H1 (cell line): ENCODE results near the gene ARHGAP10. TPM values are rescaled to one million over a fixed set of nuclear protein-coding genes. Genes with fewer than 3 reads are reported as not detected.

Experiments
- CTCF ChIA-PET: fragments of 300-600 bp; sonication (Branson Sonifier 250); formaldehyde crosslinking; loops from one replicate; lab custom pipeline; 2021; ENCODE audit not compliant: partially characterized antibody; lab: Charles Lee
- POLR2A ChIA-PET: fragments of 300-600 bp; sonication (Branson Sonifier 250); formaldehyde crosslinking; loops from one replicate; lab custom pipeline; 2021; ENCODE audit warnings: inconsistent platforms; ENCODE audit not compliant: partially characterized antibody; lab: Charles Lee
- DNase-seq, 2 experiments: peaks; one replicate each; pipeline versions ENCODE4 v3.0.0 to v3.0.0-alpha.2; 2010 to 2022; ENCODE audit warnings: low spot score in 2 of 2, low read depth in 1 of 2, mixed read lengths in 1 of 2
- FAIRE-seq: peaks from 2 replicates; lab custom pipeline; 2011; peaks lifted over from hg19 to GRCh38; lab: Jason Lieb, UNC
- H2AFZ ChIP-seq: 2 replicates; pipeline ENCODE4 v1.8.1; 2012; ENCODE audit warnings: low read length, inconsistent platforms
- H2AK5ac ChIP-seq: 2 replicates; pipeline ENCODE4 v1.6.1; 2013; ENCODE audit warnings: low read depth, low read length
- H2BK120ac ChIP-seq: replicated peaks from 2 replicates; pipeline ENCODE3; 2013; ENCODE audit warnings: low read depth, low read length, inconsistent platforms
- H2BK12ac ChIP-seq: 2 replicates; pipeline ENCODE4 v1.6.1; 2013; ENCODE audit warnings: low read depth, low read length
- H2BK15ac ChIP-seq: 2 replicates; pipeline ENCODE4 v1.6.1; 2013; ENCODE audit warnings: low read length
- H2BK20ac ChIP-seq: 2 replicates; pipeline ENCODE4 v1.6.1; 2013; ENCODE audit warnings: low read length
- H2BK5ac ChIP-seq: 2 replicates; pipeline ENCODE4 v1.6.1; 2013; ENCODE audit warnings: low read depth, low read length
- H3K14ac ChIP-seq: 2 replicates; pipeline ENCODE4 v1.6.1; 2013; ENCODE audit warnings: inconsistent platforms; ENCODE audit not compliant: insufficient read length
- H3K18ac ChIP-seq: 2 replicates; pipeline ENCODE4 v1.6.1; 2013; ENCODE audit warnings: low read length; ENCODE audit errors: extremely low read depth
- H3K23ac ChIP-seq: 2 replicates; pipeline ENCODE4 v1.6.1; 2013; ENCODE audit warnings: inconsistent platforms; ENCODE audit not compliant: insufficient read length
- H3K23me2 ChIP-seq: 2 replicates; pipeline ENCODE4 v1.6.1; 2013; ENCODE audit warnings: low read depth, low read length
- H3K27ac ChIP-seq: 2 replicates; pipeline ENCODE4 v1.6.1; 2011; ENCODE audit warnings: low read depth, low read length, inconsistent platforms
- H3K27me3 ChIP-seq, 4 experiments: replicated peaks in 1 of 4; 1 replicate in 1 of 4; 2 replicates in 3 of 4; pipeline versions ENCODE4 v1.6.1 to v1.8.1; 2011 to 2013; ENCODE audit warnings: low read length in 3 of 4, mild to moderate bottlenecking in 3 of 4, inconsistent platforms in 2 of 4, mixed read lengths in 2 of 4, moderate library complexity in 1 of 4; ENCODE audit not compliant: control insufficient read depth in 3 of 4, insufficient read depth in 3 of 4; ENCODE audit errors: extremely low read depth in 1 of 4
- H3K36me3 ChIP-seq, 4 experiments: 2 replicates each; pipeline versions ENCODE4 v1.6.1 to v1.8.1; 2011 to 2013; ENCODE audit warnings: mild to moderate bottlenecking in 4 of 4, low read length in 3 of 4, moderate library complexity in 2 of 4, control low read depth in 1 of 4, inconsistent platforms in 1 of 4; ENCODE audit not compliant: insufficient read depth in 4 of 4, control insufficient read depth in 2 of 4
- H3K4ac ChIP-seq: replicated peaks from 2 replicates; pipeline ENCODE3; 2013; ENCODE audit warnings: low read length, low read depth, mixed read lengths, inconsistent platforms; ENCODE audit not compliant: insufficient read length
- H3K4me1 ChIP-seq, 4 experiments: replicated peaks in 1 of 4; 1 replicate in 1 of 4; 2 replicates in 3 of 4; pipeline versions ENCODE4 v1.6.1 to v1.8.1; 2011 to 2013; ENCODE audit warnings: low read length in 3 of 4, inconsistent platforms in 2 of 4, mixed read lengths in 1 of 4; ENCODE audit not compliant: insufficient read depth in 4 of 4, control insufficient read depth in 3 of 4
- H3K4me2 ChIP-seq, 2 experiments: 2 replicates each; pipeline versions ENCODE4 v1.6.1 to v1.8.1; 2011 to 2013; ENCODE audit warnings: low read depth in 2 of 2, low read length in 2 of 2, control low read depth in 1 of 2, inconsistent platforms in 1 of 2, mild to moderate bottlenecking in 1 of 2; ENCODE audit not compliant: insufficient read depth in 1 of 2
- H3K4me3 ChIP-seq, 4 experiments: fragments of 200-600, 300-600 bp in 1 of 4; sonication (generic), shearing (Covaris generic), sonication (Bioruptor Twin) in 1 of 4; 2 replicates each; pipeline versions ENCODE4 v1.5.1 to v1.8.1; 2011 to 2016; ENCODE audit warnings: low read length in 4 of 4, low read depth in 3 of 4, control low read depth in 2 of 4, inconsistent platforms in 2 of 4, mild to moderate bottlenecking in 2 of 4, mixed read lengths in 1 of 4, moderate library complexity in 1 of 4; ENCODE audit not compliant: insufficient read depth in 2 of 4; ENCODE audit errors: extremely low read depth in 1 of 4
- H3K56ac ChIP-seq: replicated peaks from 2 replicates; pipeline ENCODE3; 2013; ENCODE audit warnings: low read depth, mild to moderate bottlenecking, mixed read lengths, low read length, inconsistent platforms; ENCODE audit not compliant: insufficient read length
- H3K79me1 ChIP-seq: 2 replicates; pipeline ENCODE4 v1.6.1; 2013; ENCODE audit warnings: low read depth, low read length, control low read depth
- H3K79me2 ChIP-seq, 2 experiments: 2 replicates each; pipeline versions ENCODE4 v1.6.1 to v1.8.1; 2012 to 2013; ENCODE audit warnings: low read length in 2 of 2, mild to moderate bottlenecking in 2 of 2, inconsistent platforms in 1 of 2; ENCODE audit not compliant: insufficient read depth in 2 of 2, control insufficient read depth in 1 of 2
- H3K9ac ChIP-seq, 4 experiments: replicated peaks in 1 of 4; 1 replicate in 1 of 4; 2 replicates in 3 of 4; pipeline versions ENCODE4 v1.6.1 to v1.8.1; 2011 to 2013; ENCODE audit warnings: low read depth in 3 of 4, low read length in 3 of 4, control low read depth in 2 of 4, mild to moderate bottlenecking in 2 of 4, moderate library complexity in 2 of 4, inconsistent platforms in 1 of 4; ENCODE audit errors: extremely low read depth in 1 of 4
- H3K9me3 ChIP-seq, 2 experiments: 2 replicates each; pipeline versions ENCODE4 v1.6.1 to v1.8.1; 2012 to 2013; ENCODE audit warnings: mild to moderate bottlenecking in 2 of 2, moderate library complexity in 2 of 2, control low read depth in 1 of 2, inconsistent platforms in 1 of 2, low read depth in 1 of 2, low read length in 1 of 2, mixed read lengths in 1 of 2; ENCODE audit not compliant: insufficient read depth in 2 of 2
- H4K20me1 ChIP-seq, 2 experiments: replicated peaks in 1 of 2; 2 replicates each; pipeline versions ENCODE3 to v1.8.1; 2011 to 2013; ENCODE audit warnings: inconsistent platforms in 2 of 2, low read length in 2 of 2, mild to moderate bottlenecking in 1 of 2; ENCODE audit not compliant: insufficient read depth in 2 of 2, control insufficient read depth in 1 of 2
- H4K5ac ChIP-seq: 2 replicates; pipeline ENCODE4 v1.6.1; 2013; ENCODE audit warnings: low read length, low read depth, mixed read lengths, inconsistent platforms; ENCODE audit not compliant: insufficient read length
- H4K8ac ChIP-seq: 2 replicates; pipeline ENCODE4 v1.8.0; 2013; ENCODE audit warnings: mild to moderate bottlenecking, moderate library complexity, low read length, inconsistent platforms; ENCODE audit not compliant: insufficient read depth; ENCODE audit errors: extremely low read depth
- H4K91ac ChIP-seq: replicated peaks from 2 replicates; pipeline ENCODE3; 2013; ENCODE audit warnings: low read length, mixed read lengths, inconsistent platforms; ENCODE audit not compliant: insufficient read length
- EZH2 ChIP-seq: fragments of 200-600 bp; sonication (generic); IDR thresholded peaks from 2 replicates; pipeline ENCODE4 v1.7.1; 2012; ENCODE audit warnings: low read depth, mild to moderate bottlenecking, moderate library complexity, low read length, inconsistent platforms; ENCODE audit not compliant: severe bottlenecking
- HDAC6 ChIP-seq: IDR thresholded peaks from one replicate; pipeline ENCODE4 v1.7.1; 2012; ENCODE audit warnings: low read depth, mild to moderate bottlenecking, inconsistent platforms, low read length, moderate library complexity
- KDM1A ChIP-seq: fragments of 200-600, 300-600 bp; sonication (generic); IDR thresholded peaks from 2 replicates; pipeline ENCODE4 v1.7.1; 2016; ENCODE audit warnings: mild to moderate bottlenecking, low read length, borderline replicate concordance
- RBBP5 ChIP-seq: IDR thresholded peaks from 2 replicates; pipeline ENCODE4 v1.7.1; 2012; ENCODE audit warnings: low read depth, mild to moderate bottlenecking, inconsistent platforms, low read length, moderate library complexity, borderline replicate concordance
- RXRA ChIP-seq: IDR thresholded peaks from 2 replicates; pipeline ENCODE4 v1.6.1; 2011; ENCODE audit warnings: low read depth, mild to moderate bottlenecking, low read length, moderate library complexity; ENCODE audit not compliant: insufficient read depth
- TAF7 ChIP-seq: optimal IDR thresholded peaks from 2 replicates; pipeline ENCODE3; 2011; ENCODE audit warnings: low read depth, mild to moderate bottlenecking, inconsistent platforms, low read length, moderate library complexity, borderline replicate concordance
- WGBS, 2 experiments: shearing (Covaris generic) in 1 of 2; methylation state at CpG; one replicate each; pipeline versions ENCODE4 v1.1.6 to v1.1.7; 2013 to 2015; ENCODE audit warnings: low lambda C conversion rate in 2 of 2, mixed read lengths in 2 of 2, inconsistent platforms in 1 of 2, low coverage in 1 of 2, missing lambda C conversion rate in 1 of 2; ENCODE audit not compliant: insufficient replicate concordance in 2 of 2, insufficient coverage in 1 of 2, insufficient read length in 1 of 2; ENCODE audit errors: extremely low coverage in 1 of 2, missing lambda C conversion rate in 1 of 2; 5-methylcytosine and 5-hydroxymethylcytosine counted together
- polyA plus RNA-seq, 7 experiments: library from polyadenylated mRNA; depleted of rRNA in 3 of 7; stranded (reverse) in 5 of 7; unstranded in 2 of 7; fragments of >200 nt in 5 of 7; fragments of 200-250 nt in 2 of 7; gene quantifications; 1 replicate in 5 of 7; 2 replicates in 1 of 7; 4 replicates in 1 of 7; pipeline versions ENCODE4 v1.2.1 to v1.2.3, GENCODE V29; 2011 to 2013; ENCODE audit warnings: missing spikeins in 2 of 7, mixed read lengths in 2 of 7
- total RNA-seq: library from RNA; stranded (reverse); fragmentation: NEBNext Ultra II Directional; extraction: Animal tissue kit (Norgen Biotek cat#: 25700); gene quantifications from 2 replicates; pipeline ENCODE4 v1.2.1, GENCODE V29; 2021

Gene ARHGAP10
- total and polyA plus RNA-seq, 2 of the 8 experiments (the other 6 are each of a cell fraction or from before 2014, with no cell fraction given) = 3.7 to 6.1 TPM

GRCh38 chr4:147910315-147910714 lies 178.4 kb downstream of the ARHGAP10 start:
- no peak overlapping the region for H2BK5ac ChIP-seq
- no peaks in the 10 kb centered on the region for H4K20me1 ChIP-seq
- FAIRE-seq (no peak), DNase-seq (no peak)
- H3K4me3 ChIP-seq = no peak overlapping the region
- no peak overlapping the region for H3K18ac ChIP-seq
- H4K5ac ChIP-seq = no peak overlapping the region
- H3K36me3 ChIP-seq = no peaks in the 10 kb centered on the region
- H2AK5ac ChIP-seq = no peak overlapping the region
- no peak overlapping the region for H3K27ac ChIP-seq
- H3K79me1 ChIP-seq = no peaks in the 10 kb centered on the region
- H3K4me2 ChIP-seq = no peak overlapping the region
- H3K56ac ChIP-seq = no peak overlapping the region
- H4K8ac ChIP-seq = no peak overlapping the region
- ChIA-PET CTCF (interaction anchor here (2.2 kb wide), 1 partner anchor 10 kb away, joined by 4 read pairs; no protein-coding TSS in a partner anchor), POLR2A (no interaction called here)
- H3K27me3 ChIP-seq = no peaks in the 10 kb centered on the region
- H3K9me3 ChIP-seq = no peaks in the 10 kb centered on the region
- H3K23ac ChIP-seq = no peak overlapping the region
- H2BK12ac ChIP-seq = no peak overlapping the region
- H3K9ac ChIP-seq = no peak overlapping the region
- H3K79me2 ChIP-seq = no peaks in the 10 kb centered on the region
- 84% methylated on average over 3 of the region's 3 CpGs; no CpG with 5 or more reads in 1 of the 2 experiments for WGBS, 2 experiments
- no peaks in the 10 kb centered on the region for H3K23me2 ChIP-seq
- no peak overlapping the region for H2BK15ac ChIP-seq
- H4K91ac ChIP-seq = no peak overlapping the region
- H2BK20ac ChIP-seq = no peak overlapping the region
- TF ChIP-seq RBBP5 (no peak), RXRA (no peak), KDM1A (no peak), EZH2 (no peak), TAF7 (no peak), HDAC6 (no peak)
- no peak overlapping the region for H2AFZ ChIP-seq
- H2BK120ac ChIP-seq = no peak overlapping the region
- H3K4me1 ChIP-seq = peaks cover 0 to 5% (median 2%) of the 10 kb centered on the region in 4 experiments; a peak in 2 of 7 replicates
- H3K4ac ChIP-seq = no peak overlapping the region
- H3K14ac ChIP-seq = no peak overlapping the region
